ENCODE results near the gene HS3ST3A1. TPM values are rescaled to one million over a fixed set of nuclear protein-coding genes. Genes with fewer than 3 reads are reported as not detected.

The HS3ST3A1 gene
- total RNA-seq, 1 experiment from 2014 or later = not detected

GRCh38 chr17:13457783-13458182 lies 143.9 kb downstream of the HS3ST3A1 start (continued):
- no peak for TF ChIP-seq SRF (IDR thresholded peaks at IDR 0.05; ENCODE audit: low read depth)

Small RNA genes within 50 kb of the gene (microRNA-seq; reads per million reads assigned to microRNA genes)
- gene MIR548H3 (ENCODE audit: borderline number of aligned reads) = not detected
